ENCODE measurements around the gene WDR4. TPM values are rescaled to one million over a fixed set of nuclear protein-coding genes. Genes with fewer than 3 reads are reported as not detected.
"Not testable (repeated sequence)": the region's sequence is repeated elsewhere in the genome, so short reads cannot be mapped to it uniquely, and the experiment has no call there.

Gene WDR4
- total and polyA plus RNA-seq, 2 of the 13 experiments (the other 11 are each of a cell fraction or from before 2014, with no cell fraction given) = 11.3 to 14.4 TPM

GRCh38 chr21:42807293-42807895, 71.9 kb downstream of the WDR4 start (continued):
- TF ChIP-seq ZNF614 (CRISPR knock-in tag; IDR thresholded peaks at IDR 0.05; ENCODE audit: borderline replicate concordance) (0 out of 2 replicates have a peak, but pooled peaks have one; percentile 39), NR2F1 (CRISPR knock-in tag; IDR thresholded peaks at IDR 0.05) (peak in 1 of 2 experiments; percentile 36; a peak in 1 of 4 replicates), ZNF788 (CRISPR knock-in tag; IDR thresholded peaks at IDR 0.05; ENCODE audit: borderline replicate concordance) (peak; percentile 61; the same call in 1 of the 2 replicates), LCORL (CRISPR knock-in tag; IDR thresholded peaks at IDR 0.05) (peak; percentile 49; the same call in 1 of the 2 replicates), ZFP90 (CRISPR knock-in tag; IDR thresholded peaks at IDR 0.05; ENCODE audit: borderline replicate concordance) (peak; percentile 58; the same call in 1 of the 2 replicates), ZFP1 (CRISPR knock-in tag; IDR thresholded peaks at IDR 0.05) (0 out of 2 replicates have a peak, but pooled peaks have one; percentile 44), TFAP4 (IDR thresholded peaks at IDR 0.05; ENCODE audit: borderline replicate concordance, low read depth) (0 out of 2 replicates have a peak, but pooled peaks have one; percentile 46), NR2F6 (IDR thresholded peaks at IDR 0.05) (peak; percentile 57; the same call in 1 of the 2 replicates), NR2F6 (CRISPR knock-in tag; IDR thresholded peaks at IDR 0.05) (peak; percentile 82), HMG20A (CRISPR knock-in tag; IDR thresholded peaks at IDR 0.05; ENCODE audit: borderline replicate concordance) (peak; percentile 25; the same call in 1 of the 2 replicates), ZNF772 (CRISPR knock-in tag; IDR thresholded peaks at IDR 0.05) (0 out of 2 replicates have a peak, but pooled peaks have one; percentile 23), ZBTB7B (CRISPR knock-in tag; IDR thresholded peaks at IDR 0.05) (peak; percentile 89), ZNF747 (CRISPR knock-in tag; IDR thresholded peaks at IDR 0.05; ENCODE audit: borderline replicate concordance) (0 out of 2 replicates have a peak, but pooled peaks have one; percentile 33), NCOA2 (CRISPR knock-in tag; IDR thresholded peaks at IDR 0.05) (peak; percentile 57; the same call in 1 of the 2 replicates), FOSL2 (CRISPR knock-in tag; IDR thresholded peaks at IDR 0.05) (0 out of 2 replicates have a peak, but pooled peaks have one; percentile 5), ZGPAT (CRISPR knock-in tag; IDR thresholded peaks at IDR 0.05) (peak; percentile 51; the same call in 1 of the 2 replicates)
- TF ChIP-seq LCORL (IDR thresholded peaks at IDR 0.05) = not testable (repeated sequence)
- TF ChIP-seq, protein P1, sequence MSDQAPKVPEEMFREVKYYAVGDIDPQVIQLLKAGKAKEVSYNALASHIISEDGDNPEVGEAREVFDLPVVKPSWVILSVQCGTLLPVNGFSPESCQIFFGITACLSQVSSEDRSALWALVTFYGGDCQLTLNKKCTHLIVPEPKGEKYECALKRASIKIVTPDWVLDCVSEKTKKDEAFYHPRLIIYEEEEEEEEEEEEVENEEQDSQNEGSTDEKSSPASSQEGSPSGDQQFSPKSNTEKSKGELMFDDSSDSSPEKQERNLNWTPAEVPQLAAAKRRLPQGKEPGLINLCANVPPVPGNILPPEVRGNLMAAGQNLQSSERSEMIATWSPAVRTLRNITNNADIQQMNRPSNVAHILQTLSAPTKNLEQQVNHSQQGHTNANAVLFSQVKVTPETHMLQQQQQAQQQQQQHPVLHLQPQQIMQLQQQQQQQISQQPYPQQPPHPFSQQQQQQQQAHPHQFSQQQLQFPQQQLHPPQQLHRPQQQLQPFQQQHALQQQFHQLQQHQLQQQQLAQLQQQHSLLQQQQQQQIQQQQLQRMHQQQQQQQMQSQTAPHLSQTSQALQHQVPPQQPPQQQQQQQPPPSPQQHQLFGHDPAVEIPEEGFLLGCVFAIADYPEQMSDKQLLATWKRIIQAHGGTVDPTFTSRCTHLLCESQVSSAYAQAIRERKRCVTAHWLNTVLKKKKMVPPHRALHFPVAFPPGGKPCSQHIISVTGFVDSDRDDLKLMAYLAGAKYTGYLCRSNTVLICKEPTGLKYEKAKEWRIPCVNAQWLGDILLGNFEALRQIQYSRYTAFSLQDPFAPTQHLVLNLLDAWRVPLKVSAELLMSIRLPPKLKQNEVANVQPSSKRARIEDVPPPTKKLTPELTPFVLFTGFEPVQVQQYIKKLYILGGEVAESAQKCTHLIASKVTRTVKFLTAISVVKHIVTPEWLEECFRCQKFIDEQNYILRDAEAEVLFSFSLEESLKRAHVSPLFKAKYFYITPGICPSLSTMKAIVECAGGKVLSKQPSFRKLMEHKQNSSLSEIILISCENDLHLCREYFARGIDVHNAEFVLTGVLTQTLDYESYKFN (CRISPR knock-in tag; conservative IDR thresholded peaks at IDR 0.05) = peak; percentile 85
- TF ChIP-seq, protein P2, sequence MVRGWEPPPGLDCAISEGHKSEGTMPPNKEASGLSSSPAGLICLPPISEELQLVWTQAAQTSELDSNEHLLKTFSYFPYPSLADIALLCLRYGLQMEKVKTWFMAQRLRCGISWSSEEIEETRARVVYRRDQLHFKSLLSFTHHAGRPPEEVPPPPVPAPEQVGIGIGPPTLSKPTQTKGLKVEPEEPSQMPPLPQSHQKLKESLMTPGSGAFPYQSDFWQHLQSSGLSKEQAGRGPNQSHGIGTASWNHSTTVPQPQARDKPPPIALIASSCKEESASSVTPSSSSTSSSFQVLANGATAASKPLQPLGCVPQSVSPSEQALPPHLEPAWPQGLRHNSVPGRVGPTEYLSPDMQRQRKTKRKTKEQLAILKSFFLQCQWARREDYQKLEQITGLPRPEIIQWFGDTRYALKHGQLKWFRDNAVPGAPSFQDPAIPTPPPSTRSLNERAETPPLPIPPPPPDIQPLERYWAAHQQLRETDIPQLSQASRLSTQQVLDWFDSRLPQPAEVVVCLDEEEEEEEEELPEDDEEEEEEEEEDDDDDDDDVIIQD (CRISPR knock-in tag; IDR thresholded peaks at IDR 0.05; ENCODE audit: low read depth) = 0 out of 2 replicates have a peak, but pooled peaks have one; percentile 14
- TF ChIP-seq, protein P3, sequence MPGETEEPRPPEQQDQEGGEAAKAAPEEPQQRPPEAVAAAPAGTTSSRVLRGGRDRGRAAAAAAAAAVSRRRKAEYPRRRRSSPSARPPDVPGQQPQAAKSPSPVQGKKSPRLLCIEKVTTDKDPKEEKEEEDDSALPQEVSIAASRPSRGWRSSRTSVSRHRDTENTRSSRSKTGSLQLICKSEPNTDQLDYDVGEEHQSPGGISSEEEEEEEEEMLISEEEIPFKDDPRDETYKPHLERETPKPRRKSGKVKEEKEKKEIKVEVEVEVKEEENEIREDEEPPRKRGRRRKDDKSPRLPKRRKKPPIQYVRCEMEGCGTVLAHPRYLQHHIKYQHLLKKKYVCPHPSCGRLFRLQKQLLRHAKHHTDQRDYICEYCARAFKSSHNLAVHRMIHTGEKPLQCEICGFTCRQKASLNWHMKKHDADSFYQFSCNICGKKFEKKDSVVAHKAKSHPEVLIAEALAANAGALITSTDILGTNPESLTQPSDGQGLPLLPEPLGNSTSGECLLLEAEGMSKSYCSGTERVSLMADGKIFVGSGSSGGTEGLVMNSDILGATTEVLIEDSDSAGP (CRISPR knock-in tag; IDR thresholded peaks at IDR 0.05; ENCODE audit: borderline replicate concordance) = 0 out of 2 replicates have a peak, but pooled peaks have one; percentile 33

All from HepG2 (cell line).